ENCODE results near the gene TAL2.

GRCh38 chr9:105658351-105658750 lies 3.9 kb upstream of the TAL2 start:
- no peak for TF ChIP-seq CTCF (IDR thresholded peaks at IDR 0.05)
- no peak for TF ChIP-seq POLR2A (IDR thresholded peaks at IDR 0.05)

Data from tibial nerve (tissue), 3 donors.